OCI-M1 (cell line): ENCODE data around the gene PGA4.
A peak's percentile ranks its signal among the peaks of the same experiment; 100 is the strongest.
"Not testable (repeated sequence)": the region's sequence is repeated elsewhere in the genome, so short reads cannot be mapped to it uniquely, and the experiment has no call there.

Experiments
- DNase-seq: peaks from one replicate; lab custom pipeline; 2025; lab: John Stamatoyannopoulos, UW

PGA4 gene

GRCh38 chr11:61250796-61251765 is 28.9 kb downstream of the PGA4 start:
- DNase-seq: not testable (repeated sequence)

DNA sequence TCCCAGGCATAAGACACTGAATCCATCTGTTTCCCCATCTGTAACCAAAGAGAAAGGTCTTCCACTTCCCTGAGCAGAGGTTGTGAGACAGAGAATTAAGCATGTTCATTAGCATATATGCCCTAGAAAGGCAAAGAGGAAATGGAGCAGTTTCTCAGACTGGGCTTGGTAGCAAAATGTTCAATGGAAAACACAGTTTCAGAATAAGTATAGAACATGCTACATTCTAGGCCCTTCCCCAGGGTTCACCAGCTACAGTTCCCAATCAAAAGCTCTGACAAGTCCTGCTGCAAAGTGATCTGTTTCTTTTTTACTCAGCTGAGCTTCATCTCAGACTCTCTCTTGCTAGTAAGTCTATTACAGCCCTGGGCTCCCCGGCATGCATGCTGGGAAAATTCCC is 30.2 kb downstream of the PGA4 start:
- DNase-seq: not testable (repeated sequence)

- DNase-seq: peak; percentile 73
Observed at GRCh38 chr11:61254403-61255025, 32.4 kb downstream of the PGA4 start.

GRCh38 chr11:61256710-61257482 is 34.7 kb downstream of the PGA4 start:
- DNase-seq: peak; percentile 2

DNA sequence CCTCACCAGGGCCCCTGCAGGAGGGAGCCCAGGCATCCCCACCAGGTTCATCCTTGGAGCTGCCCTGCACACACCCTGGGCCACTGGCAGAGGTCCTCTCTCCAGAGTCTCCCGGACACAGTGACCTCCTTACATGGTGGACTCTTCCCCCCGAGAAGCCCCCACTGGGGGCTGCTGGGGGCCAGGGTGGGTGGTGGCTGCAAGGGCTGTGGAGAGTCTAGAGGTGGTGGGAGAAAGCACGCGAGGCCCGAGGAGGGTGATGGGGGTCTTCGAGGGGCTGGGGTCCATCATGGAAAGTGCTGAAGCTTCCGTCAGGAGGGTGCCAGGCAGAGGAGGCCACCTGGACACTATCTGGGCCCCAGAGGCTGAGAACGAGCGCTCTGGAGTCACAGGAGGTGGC is 36.4 kb downstream of the PGA4 start:
- DNase-seq: no peak

DNA sequence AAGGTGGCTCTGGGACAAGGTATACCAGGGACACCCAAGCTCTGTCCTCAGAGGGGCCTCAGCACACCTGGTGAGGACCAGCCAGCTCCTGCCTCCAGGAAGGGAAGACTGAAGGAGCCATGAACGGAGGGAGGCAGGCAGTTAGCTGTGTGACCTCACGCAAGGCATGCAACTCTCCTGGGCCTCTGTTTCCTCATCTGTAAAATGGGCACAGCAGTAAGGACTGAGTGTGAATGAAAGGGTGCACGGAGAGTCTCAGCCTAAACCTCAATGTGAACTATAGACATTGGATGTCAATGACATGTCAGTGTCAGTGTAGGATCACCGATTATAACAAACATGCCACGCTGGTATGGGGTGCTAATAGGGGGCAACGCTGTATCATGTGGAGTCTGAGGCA is 37.2 kb downstream of the PGA4 start:
- no peak for DNase-seq

DNA sequence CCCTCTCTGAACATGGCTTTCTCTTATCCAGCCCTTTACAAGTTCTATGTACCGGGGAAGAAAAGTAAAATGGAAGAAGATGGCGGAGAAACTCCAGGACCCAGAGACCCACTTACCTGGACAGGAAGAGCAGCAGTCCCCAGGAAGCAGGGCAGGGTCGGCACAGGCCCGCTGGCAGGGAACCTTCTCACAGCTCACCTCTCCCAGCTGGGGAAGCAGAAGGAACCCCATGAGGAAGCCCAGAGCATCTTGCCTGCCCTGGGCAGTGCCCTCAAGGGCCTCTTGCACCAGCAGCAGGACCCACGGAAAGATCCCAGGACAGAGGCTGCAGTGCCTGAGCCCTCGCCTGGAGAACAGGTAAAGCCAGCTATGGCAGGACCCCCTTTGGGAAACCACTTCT is 42.2 kb downstream of the PGA4 start:
- DNase-seq: no peak

DNA sequence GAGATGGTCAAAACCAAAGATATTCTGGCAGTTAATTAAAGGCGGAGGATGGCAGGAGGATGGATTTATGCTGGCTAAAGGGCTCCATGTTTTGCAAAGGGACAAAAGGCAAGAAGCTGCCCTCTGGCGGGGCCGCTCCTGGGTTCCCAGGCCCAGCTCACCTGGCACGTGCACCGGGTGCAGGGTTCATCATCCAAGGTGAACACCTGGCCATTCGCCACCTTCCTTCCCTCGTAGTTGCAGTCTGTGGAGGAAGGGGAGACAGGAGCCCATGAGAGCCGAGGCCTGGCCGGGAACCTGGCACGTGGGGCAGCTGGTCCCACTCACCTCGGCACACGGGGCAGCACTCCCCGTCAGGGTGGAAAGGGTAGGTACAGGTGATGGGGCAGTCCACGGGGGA is 42.6 kb downstream of the PGA4 start:
- no peak for DNase-seq

- no peak for DNase-seq
Observed at GRCh38 chr11:61265357-61265756, 43.2 kb downstream of the PGA4 start.

- no peak for DNase-seq
Observed at GRCh38 chr11:61266602-61267001, 44.5 kb downstream of the PGA4 start.

DNA sequence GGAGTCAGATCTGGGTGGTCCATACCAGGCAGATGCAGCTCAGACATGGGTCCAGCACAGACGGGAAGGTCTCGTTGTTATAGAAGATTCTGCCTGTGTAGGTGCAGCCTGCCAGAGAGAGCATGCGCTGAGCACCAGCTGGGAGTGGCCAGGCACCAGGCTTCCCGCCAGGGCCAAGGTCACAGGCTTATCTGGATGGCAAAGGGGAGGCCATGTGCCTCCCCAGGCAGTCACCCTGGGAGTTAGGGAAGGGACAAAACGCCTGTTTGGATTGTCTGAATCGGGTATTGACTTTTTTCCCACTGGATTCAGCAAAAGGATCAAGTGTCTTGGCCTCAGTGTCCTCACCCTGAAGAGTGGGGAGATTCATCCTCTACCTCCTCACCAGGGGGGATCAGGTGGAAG is 45.3 kb downstream of the PGA4 start:
- DNase-seq: no peak

DNA sequence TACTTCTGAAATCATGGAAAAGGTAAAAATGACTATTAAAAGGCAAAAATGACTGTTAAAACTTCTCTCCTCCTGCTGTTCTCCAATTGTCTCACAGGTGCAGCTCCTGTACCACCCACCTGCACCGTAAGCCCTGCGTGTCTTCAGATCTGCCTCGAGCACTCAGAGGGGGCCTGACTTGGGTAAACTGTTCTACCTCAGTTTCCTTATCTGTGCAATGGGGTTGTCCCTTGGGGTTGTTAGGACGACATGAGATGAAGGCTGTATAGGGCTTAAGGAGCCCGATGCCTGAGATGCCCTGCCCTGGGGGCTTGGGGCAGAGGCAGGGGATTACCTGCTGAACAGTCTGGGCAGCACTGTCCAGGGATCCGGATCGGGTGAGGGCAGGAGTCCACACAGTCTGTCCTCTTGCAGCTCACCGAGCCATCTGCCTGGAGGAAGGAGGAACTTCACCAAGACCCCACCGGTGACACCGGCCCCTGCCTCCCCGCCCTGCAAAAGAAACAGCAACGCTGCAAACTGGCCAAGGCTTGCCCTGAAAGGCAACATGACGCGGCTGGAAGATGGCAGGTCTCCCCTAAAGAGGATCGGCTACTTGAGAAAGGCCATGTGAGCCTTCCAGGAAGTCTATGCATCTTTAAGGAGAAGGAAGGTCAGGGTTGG is 46.6 kb downstream of the PGA4 start:
- DNase-seq: no peak

DNA sequence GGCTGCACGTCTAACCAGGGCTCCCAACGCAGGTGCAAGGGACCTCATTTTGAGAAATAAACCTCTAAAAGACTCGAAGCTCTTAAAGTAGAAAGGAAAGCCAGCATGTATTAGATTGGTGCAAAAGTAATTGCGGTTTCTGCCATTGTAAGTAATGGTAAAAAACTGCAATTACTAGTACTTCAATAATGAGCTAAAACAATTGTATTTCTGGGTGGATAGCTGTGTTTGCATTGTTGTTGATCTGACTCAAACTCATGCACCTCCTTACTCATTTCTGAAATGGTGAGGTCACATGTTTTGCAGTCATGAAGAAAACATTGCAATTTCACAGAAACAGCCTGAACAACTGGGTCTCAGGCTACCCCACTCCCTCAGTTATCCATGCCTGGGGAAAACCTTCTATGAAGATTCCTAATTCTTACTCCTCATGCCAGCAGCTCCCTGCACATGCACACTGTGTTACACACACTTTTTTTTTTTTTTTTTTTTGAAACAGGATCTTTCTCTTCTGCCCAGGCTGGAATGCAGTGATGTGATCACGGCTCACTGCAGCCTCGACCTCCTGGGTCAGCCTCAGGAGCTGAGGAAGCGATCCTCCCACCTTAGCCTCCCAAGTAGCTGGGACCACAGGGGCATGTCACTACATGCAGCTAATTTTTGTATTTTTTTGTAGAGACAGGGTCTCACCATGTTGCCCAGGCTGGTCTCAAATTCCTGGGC is 48.4 kb downstream of the PGA4 start:
- no peak for DNase-seq

DNA sequence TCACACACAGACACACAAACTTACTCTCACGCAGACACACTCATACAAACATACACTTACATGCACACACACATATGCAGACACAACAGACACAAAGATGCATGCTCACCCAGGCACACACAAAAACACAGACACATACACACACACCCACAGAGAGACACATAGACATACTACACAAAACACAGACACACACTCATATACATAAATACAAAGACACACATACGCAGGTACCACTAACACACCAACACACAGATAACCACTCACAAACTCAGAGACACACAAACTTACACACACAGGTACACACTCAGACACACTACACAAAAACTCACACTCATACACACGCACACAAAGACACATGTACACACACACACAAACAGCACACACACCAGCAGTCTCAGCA is 50.6 kb downstream of the PGA4 start:
- no peak for DNase-seq

GRCh38 chr11:61273178-61274078 is 51.3 kb downstream of the PGA4 start:
- no peak for DNase-seq

DNA sequence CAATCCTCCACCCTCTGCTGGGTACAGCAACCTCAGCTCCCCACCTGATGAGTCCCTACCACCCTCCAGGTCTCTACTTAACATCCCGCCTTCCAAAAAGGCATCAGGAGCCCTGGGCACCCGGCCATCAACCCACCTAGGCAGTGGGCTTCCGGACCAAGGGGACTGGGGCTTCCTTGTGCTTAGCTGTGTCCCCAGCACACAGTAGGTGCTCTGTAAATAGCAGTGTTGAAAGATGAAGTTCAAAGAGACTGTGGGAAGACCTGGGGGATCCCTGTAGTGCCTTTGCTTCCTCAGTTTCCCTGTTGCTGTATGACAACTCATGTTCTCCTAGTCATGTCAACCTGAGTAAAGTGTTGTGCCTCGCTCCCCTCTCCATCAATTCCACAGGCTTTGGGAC is 51.9 kb downstream of the PGA4 start:
- no peak for DNase-seq

GRCh38 chr11:61275191-61275590 is 53.0 kb downstream of the PGA4 start:
- no peak for DNase-seq

DNA sequence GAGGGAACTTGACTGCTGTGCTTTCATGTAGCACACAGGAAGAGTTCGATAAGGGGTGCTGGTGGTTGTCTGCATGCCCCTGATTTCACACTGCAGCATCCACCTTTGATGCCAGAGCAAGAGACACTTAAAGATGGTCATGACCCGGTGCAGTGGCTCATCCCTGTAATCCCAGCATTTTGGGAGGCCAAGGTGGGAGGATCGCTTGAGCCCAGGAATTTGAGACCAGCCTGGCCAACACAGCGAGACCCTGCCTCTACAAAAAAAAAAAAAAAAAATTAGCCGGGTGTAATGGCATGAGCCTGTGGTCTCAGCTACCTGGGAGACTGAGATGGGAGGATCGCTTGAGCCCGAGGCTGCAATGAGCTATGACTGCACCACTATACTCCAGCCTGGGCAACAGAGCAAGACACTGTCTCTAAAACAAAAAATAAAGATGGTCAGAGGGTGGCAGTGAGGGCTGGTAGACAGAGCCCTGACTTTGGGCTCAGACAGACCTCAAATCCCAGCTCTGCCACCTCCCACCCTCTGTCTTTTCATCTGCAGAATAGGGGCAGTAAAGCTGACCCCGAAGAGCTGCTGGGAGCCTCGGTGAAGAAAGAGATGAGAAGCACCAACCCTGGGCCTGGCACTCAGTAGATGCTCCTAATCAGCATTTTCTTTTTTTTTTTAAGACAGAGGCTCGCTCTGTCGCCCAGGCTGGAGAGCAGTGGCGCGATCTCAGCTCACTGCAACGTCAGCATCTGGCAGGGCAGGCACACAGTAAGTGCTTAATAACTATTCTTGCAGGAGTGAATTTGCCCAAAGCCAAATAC is 55.2 kb downstream of the PGA4 start:
- DNase-seq: no peak

DNA sequence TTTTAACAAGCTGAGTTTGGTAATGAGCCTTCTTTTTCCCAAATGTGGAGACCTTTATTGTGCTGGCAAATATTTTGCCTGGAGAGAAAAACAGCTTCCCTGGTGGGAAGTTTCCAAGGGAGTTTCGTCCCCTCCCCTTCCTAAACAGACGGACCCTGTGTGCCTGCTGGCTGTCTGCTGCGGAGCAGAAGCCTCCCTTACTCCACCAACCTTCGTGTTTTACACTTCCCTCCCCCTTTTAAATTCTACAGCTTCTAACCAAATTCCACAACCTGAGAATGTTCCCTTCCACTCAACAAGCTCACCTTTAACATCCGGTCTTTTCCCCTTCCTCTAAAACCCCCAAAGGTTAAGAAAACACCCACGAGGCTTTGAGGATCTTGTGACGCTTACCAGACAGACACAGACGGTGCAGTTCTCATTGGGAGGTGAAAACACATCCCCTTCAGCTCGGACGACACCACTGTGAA is 55.9 kb downstream of the PGA4 start:
- DNase-seq: no peak
